LNCaP clone FGC (cell line): ENCODE data around the gene COX6B2.

Source experiments
- DNase-seq: peaks from one replicate; pipeline ENCODE4 v3.0.0-alpha.2; 2011; ENCODE audit warnings: low read depth
- H3K4me3 ChIP-seq: 2 replicates; pipeline ENCODE4 v1.5.1; 2011; ENCODE audit warnings: mild to moderate bottlenecking, low read depth, low read length, control low read depth
- CTCF ChIP-seq: IDR thresholded peaks from 2 replicates; pipeline ENCODE4 v1.5.1; 2012; ENCODE audit warnings: mild to moderate bottlenecking; ENCODE audit not compliant: control insufficient read depth, insufficient read depth; ENCODE audit errors: extremely low read depth

The COX6B2 gene

GRCh38 chr19:55348317-55349034 is 6.0 kb downstream of the COX6B2 start:
- no peak for DNase-seq
- H3K4me3 ChIP-seq, result no peak overlapping the region
- no peak for TF ChIP-seq CTCF

GRCh38 chr19:55347442-55348009 is 7.0 kb downstream of the COX6B2 start:
- no peak for TF ChIP-seq CTCF
- no peak overlapping the region for H3K4me3 ChIP-seq
- no peak for DNase-seq

GRCh38 chr19:55346725-55347441 is 7.6 kb downstream of the COX6B2 start:
- TF ChIP-seq CTCF, result no peak
- DNase-seq, result no peak
- no peak overlapping the region for H3K4me3 ChIP-seq

GRCh38 chr19:55345818-55346724 is 8.4 kb downstream of the COX6B2 start:
- no peak for DNase-seq
- no peak for TF ChIP-seq CTCF
- no peak overlapping the region for H3K4me3 ChIP-seq

- no peak for TF ChIP-seq CTCF
- no peak overlapping the region for H3K4me3 ChIP-seq
- DNase-seq, result no peak
Observed at GRCh38 chr19:55345101-55345817, 9.3 kb downstream of the COX6B2 start.

- DNase-seq, result no peak
- H3K4me3 ChIP-seq, result no peak overlapping the region
- no peak for TF ChIP-seq CTCF
Observed at GRCh38 chr19:55344444-55344843, 10.1 kb downstream of the COX6B2 start.
